Neutrophil (primary cell): ENCODE measurements around the gene MYOF.
A peak's percentile ranks its signal among the peaks of the same experiment; 100 is the strongest.

Experiments
- H3K27ac ChIP-seq: fragments of 200-600 bp; sonication (generic); 2 replicates; pipeline ENCODE4 v1.5.1; 2016; ENCODE audit warnings: mild to moderate bottlenecking, moderate library complexity
- H3K27me3 ChIP-seq: fragments of 200-600 bp; sonication (generic); 2 replicates; pipeline ENCODE4 v1.6.0; 2016; ENCODE audit warnings: mild to moderate bottlenecking
- H3K36me3 ChIP-seq: fragments of 200-600 bp; sonication (generic); 2 replicates; pipeline ENCODE4 v1.5.1; 2017
- H3K4me1 ChIP-seq, 2 experiments: fragments of 200-600 bp in 1 of 2; sonication (generic) in 1 of 2; 1 replicate in 1 of 2; 2 replicates in 1 of 2; pipeline versions ENCODE4 v1.5.1 to v1.6.1; 2013 to 2016; ENCODE audit warnings: low read depth in 1 of 2, low read length in 1 of 2, mild to moderate bottlenecking in 1 of 2, moderate library complexity in 1 of 2; ENCODE audit not compliant: control insufficient read depth in 1 of 2, insufficient read depth in 1 of 2
- H3K4me3 ChIP-seq, 2 experiments: fragments of 200-600 bp in 1 of 2; sonication (generic) in 1 of 2; 1 replicate in 1 of 2; 2 replicates in 1 of 2; pipeline ENCODE4 v1.5.1; 2013 to 2016; ENCODE audit warnings: low read depth in 1 of 2, low read length in 1 of 2, mild to moderate bottlenecking in 1 of 2, moderate library complexity in 1 of 2
- H3K9me3 ChIP-seq: fragments of 200-600 bp; sonication (generic); 2 replicates; pipeline ENCODE4 v1.5.1; 2016
- TF ChIP-seq, protein P1 (sequence below): fragments of 200-600 bp; sonication (generic); IDR thresholded peaks from 2 replicates; pipeline ENCODE4 v1.5.1; 2016; ENCODE audit warnings: antibody characterized with exemption

Gene MYOF

DNA sequence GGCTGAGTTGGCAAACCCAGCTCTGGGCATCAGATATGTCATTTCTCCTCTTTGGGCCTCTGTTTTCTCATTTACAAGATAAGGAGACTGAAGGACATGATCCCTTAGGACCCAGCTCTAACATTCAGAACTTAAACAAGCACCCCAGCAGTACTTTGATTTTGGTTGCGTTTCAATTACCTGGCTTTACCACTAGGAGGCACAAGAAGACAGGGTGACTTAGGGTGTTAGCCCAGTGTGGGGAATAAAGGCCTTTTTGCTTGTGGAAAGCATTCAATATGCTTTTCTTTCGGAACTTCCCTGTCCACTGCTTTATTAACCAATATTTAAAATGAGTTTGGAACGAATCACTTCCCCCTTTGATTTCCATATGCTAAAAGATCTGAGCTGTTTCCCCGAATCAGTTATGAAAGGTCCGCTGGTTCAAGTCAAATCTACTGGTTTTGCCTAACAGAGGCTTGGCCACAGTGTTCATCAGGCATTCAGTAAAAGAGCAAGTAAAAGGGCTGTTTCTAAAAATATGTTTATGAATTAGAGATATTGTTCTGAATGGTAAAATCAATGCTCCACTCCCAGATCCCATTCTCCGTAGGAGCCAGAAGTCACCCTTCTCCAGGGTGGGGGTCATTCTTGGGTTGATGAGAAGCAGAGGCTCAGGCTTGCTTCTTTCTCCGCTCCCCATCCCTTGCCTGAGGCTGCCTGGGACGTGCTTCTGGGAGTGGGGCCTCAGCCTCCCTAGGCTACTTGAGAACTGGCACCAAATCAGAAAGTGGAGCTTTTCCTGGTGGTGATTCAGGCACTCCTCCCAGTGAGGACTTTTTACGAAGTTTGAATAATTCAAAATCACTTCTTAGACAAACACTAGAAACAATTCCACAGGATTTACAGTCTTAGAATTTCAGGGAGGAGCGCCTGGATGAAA, 105.5 kb downstream of the MYOF start:
- no peaks in the 10 kb centered on the region for H3K36me3 ChIP-seq
- no peaks in the 10 kb centered on the region for H3K4me1 ChIP-seq
- TF ChIP-seq, protein P1, sequence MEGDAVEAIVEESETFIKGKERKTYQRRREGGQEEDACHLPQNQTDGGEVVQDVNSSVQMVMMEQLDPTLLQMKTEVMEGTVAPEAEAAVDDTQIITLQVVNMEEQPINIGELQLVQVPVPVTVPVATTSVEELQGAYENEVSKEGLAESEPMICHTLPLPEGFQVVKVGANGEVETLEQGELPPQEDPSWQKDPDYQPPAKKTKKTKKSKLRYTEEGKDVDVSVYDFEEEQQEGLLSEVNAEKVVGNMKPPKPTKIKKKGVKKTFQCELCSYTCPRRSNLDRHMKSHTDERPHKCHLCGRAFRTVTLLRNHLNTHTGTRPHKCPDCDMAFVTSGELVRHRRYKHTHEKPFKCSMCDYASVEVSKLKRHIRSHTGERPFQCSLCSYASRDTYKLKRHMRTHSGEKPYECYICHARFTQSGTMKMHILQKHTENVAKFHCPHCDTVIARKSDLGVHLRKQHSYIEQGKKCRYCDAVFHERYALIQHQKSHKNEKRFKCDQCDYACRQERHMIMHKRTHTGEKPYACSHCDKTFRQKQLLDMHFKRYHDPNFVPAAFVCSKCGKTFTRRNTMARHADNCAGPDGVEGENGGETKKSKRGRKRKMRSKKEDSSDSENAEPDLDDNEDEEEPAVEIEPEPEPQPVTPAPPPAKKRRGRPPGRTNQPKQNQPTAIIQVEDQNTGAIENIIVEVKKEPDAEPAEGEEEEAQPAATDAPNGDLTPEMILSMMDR, result peak; percentile 50
- no peaks in the 10 kb centered on the region for H3K27me3 ChIP-seq
- no peak overlapping the region for H3K4me3 ChIP-seq
- no peak overlapping the region for H3K27ac ChIP-seq
- no peaks in the 10 kb centered on the region for H3K9me3 ChIP-seq

DNA sequence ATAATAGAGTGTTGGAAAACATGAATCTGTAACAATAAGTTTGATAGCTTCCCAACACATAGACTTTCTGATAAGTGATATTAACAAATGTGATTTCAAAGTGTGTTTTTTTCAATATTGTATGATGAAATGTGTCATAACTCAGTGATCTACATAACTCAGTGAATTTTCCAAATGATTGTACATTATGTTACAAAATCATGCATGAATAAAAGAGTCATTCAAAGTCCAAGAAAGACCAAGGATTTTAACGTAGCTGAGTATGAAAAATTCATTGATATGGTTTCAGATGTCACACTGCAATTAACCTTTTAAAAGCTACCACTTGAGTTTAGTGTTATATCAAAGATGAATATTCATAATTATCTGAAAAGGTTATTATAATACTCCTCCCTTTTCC, 111.2 kb downstream of the MYOF start:
- Histone ChIP-seq H3K27me3 (no peaks in the 10 kb centered on the region), H3K4me1 (no peaks in the 10 kb centered on the region), H3K9me3 (no peaks in the 10 kb centered on the region), H3K27ac (no peak overlapping the region), H3K4me3 (no peak overlapping the region), H3K36me3 (no peaks in the 10 kb centered on the region)
- TF ChIP-seq, protein P1, result no peak

DNA sequence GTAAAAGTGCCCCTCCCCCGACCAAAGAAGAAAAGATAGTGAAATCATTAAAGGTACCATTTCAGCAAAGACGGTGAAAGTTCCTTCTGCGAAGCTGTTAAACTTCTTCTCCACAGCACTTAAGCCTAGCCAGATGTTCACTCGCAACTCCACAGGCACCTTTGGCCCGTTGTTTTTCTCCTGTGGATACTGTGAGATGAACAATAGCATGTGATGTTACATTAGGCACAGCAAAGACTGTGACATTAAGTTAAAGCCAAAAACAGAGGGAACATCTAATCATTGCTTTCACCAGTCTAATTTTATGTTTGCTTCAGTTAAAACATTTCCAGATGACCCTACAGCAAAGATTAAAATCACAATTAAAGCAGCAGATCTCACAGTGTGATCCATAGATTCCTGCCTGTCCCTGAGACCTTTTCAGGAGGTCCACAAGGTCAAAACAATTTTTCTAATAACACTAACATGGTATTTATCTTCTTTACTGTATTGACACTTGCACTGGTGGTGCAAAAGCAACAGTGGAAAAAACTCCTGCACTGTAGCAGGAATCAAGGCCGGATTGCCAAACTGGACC, 112.5 kb downstream of the MYOF start:
- H3K27ac ChIP-seq, result no peak overlapping the region
- no peaks in the 10 kb centered on the region for H3K36me3 ChIP-seq
- H3K4me1 ChIP-seq, result peaks cover 4% of the 10 kb centered on the region in 2 experiments
- H3K9me3 ChIP-seq, result no peaks in the 10 kb centered on the region
- TF ChIP-seq, protein P1, result no peak
- no peaks in the 10 kb centered on the region for H3K27me3 ChIP-seq
- H3K4me3 ChIP-seq, result no peak overlapping the region

DNA sequence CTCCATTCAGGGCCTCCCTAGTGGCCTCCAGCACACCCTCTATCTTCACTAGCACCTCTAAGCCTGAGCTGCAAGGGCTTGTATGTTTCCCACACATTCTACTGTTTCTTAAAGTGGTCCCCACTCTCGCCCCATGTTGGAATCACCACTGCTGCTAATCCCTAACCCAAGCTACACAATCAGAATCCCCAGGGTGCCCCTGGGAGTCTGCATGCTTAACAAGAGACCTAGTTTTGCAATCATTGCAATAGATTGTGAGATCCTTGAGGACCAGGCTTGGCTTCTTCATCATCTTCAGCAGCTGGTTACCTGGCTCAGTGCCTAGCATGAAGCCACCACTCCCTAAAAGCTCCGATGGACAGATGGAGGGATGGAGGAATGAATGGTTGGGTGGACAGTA, 113.9 kb downstream of the MYOF start:
- H3K4me1 ChIP-seq, result peaks cover 17 to 19% of the 10 kb centered on the region in 2 experiments

DNA sequence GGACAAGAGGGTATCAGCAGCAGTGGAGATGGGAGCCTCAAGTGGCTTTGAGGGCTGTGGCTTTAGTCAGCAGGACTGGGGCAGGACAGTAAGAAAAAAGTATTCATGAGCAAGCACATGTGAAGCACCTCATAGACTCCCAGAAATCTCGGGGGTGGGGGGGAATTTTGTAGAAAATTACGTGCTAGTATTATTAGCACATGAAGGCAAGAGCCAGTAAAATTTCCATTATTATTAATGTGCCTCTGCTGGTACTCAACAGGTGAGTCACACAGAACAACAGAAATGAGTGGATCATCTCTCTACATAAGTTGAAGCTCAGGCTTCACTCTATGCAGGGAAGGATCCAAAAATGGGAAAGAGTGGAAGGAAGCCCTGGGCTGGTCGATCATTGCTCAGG, 114.5 kb downstream of the MYOF start:
- Histone ChIP-seq H3K4me1 (peaks cover 17 to 22% of the 10 kb centered on the region in 2 experiments), H3K27me3 (no peaks in the 10 kb centered on the region), H3K36me3 (no peaks in the 10 kb centered on the region), H3K4me3 (no peak overlapping the region), H3K27ac (no peak overlapping the region), H3K9me3 (no peaks in the 10 kb centered on the region)
- TF ChIP-seq, protein P1, result no peak

More for the DNA sequence above, 113.9 kb downstream of the MYOF start:
- TF ChIP-seq, protein P1, result no peak
- H3K4me3 ChIP-seq, result no peak overlapping the region
- H3K27me3 ChIP-seq, result no peaks in the 10 kb centered on the region
- H3K27ac ChIP-seq, result no peak overlapping the region
- H3K36me3 ChIP-seq, result no peaks in the 10 kb centered on the region
- H3K9me3 ChIP-seq, result no peaks in the 10 kb centered on the region
